HG03095 (cell line): ENCODE measurements around the gene CCDC116.
"Not testable (repeated sequence)": the region's sequence is repeated elsewhere in the genome, so short reads cannot be mapped to it uniquely, and the experiment has no call there.

Experiments
- ATAC-seq: cut with Tn5 transposase; IDR thresholded peaks from one replicate; pipeline ENCODE4 v1.9.1; 2021; ENCODE audit warnings: moderate library complexity; ENCODE audit not compliant: unreplicated experiment

Gene CCDC116

DNA sequence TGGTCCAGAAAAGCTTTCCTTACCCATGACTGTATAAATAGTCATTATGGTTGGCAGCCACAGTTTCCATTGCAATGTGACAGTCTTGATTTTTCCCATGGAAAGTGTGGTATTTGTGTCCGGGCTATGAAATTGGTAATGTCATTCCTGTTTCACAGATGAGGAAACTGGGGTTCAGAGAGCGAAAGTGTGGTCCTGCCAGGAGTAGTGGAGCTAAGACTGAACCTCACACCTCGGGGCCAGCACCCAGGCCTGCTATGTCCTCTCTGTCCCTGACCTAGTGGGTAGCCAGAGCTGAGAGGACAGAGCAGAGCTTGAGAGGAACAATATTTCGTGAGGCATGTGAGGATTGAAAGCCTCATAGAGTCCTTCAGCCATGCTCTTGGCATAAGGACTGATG is 1.5 kb upstream of the CCDC116 start:
- no peak for ATAC-seq

DNA sequence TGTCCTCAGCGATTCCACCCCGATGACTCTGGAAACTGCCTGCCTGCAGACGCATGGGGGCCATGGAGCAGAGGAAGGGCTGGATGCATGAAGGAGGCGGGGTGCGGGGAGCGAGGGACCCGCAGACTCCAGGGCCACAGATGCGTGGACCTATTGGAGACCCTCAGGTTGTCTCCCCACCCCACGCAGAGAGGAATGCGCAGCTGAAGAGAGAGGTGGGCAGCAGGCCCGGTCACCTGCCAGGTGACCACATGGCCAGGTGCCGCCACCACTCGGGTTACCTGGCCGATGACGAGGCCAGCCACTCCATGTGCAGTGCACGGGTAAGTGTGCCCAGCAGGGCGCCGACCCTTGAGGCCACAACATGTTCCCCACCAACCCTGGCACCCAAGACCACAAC is 371 bp downstream of the CCDC116 start:
- no peak for ATAC-seq

DNA sequence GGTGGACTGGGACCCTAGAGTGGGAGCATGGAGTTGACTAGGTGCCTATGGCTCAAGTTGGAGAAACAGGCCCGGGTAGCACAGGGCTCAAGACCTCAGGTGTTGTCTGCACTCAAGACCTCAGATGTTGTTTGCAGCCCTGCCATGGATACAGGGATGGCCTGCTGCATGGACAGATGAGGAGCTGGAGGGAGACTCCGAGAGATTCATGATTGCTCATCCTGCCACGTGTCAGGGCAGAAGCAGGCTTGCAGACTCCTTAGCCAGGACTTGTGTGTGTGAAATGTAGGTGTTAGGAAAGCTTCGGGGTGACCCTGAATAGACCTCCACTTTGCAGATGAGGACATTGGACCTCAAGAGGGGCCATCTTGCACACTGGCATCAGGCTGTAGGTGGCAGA is 921 bp downstream of the CCDC116 start:
- ATAC-seq: no peak

DNA sequence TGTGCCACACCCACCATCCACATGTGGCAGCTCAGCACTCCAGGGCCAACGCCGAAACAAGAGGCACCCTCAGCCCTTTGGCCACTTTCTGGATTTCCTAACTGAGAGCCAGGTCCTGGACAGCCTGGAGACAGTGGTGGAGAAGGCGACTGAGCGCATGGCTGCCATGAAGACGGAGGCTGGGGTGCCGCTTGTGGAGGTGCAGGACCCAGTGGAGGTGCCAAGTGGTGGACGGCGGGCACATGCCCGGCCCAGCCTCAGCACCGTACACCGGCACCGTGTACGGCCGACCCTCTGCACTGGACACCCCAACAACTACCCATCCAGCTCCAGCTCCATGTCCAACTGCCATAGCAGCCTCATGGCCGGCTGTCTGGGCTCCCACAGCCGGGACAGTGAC is 1.5 kb downstream of the CCDC116 start:
- no peak for ATAC-seq

DNA sequence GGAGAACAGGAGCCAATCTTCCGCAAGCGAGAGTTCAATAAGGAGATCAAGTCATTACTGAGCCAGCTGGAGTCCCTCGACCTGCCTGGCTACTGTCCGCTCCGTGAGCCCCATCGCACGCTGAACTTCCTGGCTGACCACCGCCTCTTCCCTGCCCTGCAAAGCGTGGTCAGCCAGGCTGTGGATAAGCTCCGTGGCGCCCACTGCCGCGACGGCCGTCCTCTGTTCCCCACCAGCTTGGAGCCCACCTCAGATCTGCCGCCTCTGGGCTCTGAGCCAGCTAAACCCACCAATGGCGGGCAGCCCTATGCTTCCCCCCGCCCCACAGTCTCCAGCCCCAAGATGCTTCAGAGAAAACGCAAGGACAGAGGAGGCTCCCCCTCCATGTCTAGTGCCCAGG is 2.3 kb downstream of the CCDC116 start:
- ATAC-seq: no peak

DNA sequence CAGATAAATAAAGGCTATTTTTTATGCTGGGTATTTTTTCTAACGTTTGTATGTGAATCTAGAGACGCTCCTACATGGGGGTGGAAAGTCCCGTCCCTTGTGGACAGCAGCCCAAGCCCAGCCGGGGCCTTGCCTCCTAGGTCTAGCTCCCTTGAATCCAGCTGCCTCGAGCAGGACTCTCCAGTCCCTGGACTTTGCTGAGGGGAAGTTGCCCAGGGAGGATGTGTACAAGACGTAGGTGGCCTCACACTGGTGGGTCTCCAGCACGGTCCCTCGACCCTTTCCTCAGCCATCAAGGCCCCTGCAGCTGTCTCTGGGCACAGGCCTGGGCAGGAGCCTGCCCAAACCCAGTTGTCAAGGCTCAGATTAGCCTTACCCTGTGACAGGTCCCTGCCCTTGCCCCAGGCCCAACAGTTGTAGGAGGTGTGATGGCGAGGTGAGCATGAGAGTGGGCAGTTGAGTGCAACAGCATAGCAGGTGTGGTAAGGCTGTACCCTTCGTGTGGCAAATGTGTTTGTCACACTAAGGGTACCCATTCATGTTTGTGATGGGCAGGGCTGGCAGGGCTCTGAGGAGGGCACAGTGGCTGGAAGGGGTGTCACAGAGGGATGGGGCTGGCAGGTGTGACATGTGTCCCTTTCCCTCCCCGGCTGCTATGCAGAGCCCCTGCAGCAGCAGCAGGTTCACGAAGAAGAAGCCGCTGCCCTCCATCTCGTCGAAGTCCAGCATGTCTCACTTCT is 3.4 kb downstream of the CCDC116 start:
- no peak for ATAC-seq

DNA sequence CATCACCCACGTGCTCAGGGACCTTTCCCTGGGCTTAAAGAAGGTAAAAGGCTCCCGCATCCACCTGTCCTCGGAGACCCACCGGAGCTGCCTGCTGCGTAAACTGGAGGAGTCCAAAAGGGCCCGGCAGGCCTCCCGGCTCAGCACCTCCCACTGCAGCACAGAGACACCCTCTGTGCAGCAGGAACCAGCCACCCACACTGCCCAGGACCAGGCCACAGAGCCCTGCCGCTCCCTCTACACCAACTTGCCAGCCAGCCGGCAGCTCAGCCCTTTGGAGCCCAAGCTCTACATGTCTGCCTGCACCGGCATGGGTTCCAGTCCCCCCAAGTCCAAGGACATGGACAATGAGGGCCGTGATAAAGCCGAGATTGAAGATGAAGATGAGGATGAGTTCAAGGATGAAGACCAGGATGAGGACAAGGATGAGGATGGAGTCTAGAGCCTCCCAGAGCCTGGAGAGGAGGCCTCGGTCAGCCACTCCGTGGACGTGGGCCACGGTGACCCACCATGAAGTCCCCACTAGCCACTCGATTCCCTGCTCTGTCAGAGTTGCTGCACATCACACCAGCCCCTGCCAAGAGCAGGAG is 4.2 kb downstream of the CCDC116 start:
- ATAC-seq: no peak

DNA sequence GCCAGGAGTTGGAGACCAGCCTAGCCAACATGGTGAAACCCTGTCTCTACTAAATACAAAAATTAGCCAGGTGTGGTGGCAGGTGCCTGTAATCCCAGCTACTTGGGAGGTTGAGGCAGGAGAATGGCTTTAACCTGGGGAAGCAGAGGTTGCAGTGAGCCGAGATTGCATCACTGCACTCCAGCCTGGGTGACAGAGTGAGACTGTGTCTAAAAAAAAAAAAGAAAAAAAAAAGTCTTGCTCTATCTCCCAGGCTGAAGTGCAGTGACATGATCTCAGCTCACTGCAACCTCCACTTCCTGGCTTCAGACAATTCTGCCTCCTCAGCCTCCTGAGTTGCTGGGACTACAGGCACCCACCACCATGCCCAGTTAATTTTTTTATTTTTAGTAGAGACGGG is 4.9 kb downstream of the CCDC116 start:
- ATAC-seq: not testable (repeated sequence)

DNA sequence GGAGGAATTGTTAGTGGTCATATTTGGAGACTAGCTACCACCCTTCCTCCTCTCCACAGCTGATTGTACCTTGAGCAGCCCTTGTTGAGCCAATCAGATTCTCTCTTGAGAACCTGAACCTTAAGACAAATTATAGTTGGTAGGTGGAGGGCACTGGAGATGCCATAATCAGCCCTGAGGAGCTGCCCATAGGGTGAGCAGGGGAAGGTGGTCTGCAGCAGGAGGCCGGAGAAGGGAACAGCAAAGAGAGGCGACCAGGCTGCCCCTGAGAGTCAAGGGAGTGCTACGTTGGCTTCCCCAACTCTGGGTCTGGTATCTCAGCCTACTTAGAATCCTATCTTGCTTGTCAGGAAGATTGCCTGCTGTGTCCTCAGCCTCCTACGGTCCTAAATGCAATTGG is 6.8 kb downstream of the CCDC116 start:
- no peak for ATAC-seq

DNA sequence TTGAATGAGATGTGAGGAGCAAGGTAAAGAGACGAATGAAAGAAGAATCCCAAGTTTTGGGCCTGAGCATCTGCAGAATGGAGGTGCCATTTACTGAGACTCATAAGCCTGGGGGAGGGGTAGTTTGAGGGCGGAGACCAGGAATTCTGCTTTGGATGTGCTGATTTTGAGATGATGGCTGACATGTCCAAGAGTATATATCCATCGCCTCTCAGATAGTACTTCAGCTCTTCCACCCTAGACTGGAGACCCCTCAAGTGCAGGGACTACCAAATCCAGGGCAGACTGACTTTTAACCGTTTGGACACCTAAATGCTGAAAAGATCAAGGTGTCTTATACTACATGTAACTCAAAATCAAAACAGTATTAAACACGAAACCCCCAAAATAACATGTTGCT is 8.2 kb downstream of the CCDC116 start:
- ATAC-seq: no peak

DNA sequence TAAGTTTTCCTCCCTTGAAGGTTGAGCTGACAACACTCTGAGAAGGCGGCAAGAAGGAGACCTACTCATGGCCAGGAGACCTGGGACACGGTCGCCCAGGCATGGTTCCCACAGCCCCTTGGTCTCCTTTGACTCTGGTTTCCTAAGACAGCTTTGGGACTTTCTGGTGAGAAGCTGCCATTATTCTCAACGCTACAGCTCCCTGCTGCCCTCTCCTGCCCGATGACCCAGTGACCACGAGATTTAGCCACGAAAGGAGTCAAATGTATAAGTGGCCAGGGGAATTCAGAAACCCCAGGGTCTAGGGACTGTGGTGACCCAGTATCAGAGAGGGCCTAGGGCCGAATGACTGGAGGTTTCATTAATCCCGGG is 8.8 kb downstream of the CCDC116 start:
- ATAC-seq: no peak

DNA sequence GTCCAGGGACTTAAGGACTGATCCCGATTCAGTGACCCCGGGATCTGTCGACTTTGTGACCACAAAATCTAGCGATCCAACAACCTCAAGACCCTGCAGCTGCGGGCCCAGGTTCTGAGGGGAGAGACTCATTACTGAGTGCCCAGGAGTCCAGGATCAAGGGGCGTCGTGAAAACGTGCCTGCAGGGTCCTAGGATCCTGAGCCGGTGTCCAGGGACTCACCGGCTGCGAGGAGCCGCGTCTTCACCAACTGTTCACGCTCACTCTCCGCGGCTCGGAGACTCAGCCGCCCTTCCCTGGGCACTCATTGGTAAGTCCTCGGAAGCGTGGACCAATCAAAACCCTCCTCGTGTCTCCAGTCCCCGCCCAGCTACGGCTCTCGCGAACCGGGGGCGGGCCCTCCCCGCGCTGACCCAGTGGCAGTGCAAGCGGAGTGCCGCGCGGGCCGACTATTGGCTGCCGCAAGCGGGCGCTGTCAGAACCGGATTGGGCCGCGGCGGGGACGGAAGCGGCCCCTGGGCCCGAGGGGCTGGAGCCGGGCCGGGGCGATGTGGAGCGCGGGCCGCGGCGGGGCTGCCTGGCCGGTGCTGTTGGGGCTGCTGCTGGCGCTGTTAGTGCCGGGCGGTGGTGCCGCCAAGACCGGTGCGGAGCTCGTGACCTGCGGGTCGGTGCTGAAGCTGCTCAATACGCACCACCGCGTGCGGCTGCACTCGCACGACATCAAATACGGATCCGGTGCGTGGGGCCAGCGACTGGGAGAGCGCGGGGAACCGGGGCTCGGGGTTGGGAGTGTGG is 9.4 kb downstream of the CCDC116 start, which contains the start of gene SDF2L1:
Gene SDF2L1, plus strand, starts transcription at position 514 of the 795 bp plus-strand sequence. Its CDS starts 35 bp downstream, at position 549.
- ATAC-seq: peak; percentile 86

DNA sequence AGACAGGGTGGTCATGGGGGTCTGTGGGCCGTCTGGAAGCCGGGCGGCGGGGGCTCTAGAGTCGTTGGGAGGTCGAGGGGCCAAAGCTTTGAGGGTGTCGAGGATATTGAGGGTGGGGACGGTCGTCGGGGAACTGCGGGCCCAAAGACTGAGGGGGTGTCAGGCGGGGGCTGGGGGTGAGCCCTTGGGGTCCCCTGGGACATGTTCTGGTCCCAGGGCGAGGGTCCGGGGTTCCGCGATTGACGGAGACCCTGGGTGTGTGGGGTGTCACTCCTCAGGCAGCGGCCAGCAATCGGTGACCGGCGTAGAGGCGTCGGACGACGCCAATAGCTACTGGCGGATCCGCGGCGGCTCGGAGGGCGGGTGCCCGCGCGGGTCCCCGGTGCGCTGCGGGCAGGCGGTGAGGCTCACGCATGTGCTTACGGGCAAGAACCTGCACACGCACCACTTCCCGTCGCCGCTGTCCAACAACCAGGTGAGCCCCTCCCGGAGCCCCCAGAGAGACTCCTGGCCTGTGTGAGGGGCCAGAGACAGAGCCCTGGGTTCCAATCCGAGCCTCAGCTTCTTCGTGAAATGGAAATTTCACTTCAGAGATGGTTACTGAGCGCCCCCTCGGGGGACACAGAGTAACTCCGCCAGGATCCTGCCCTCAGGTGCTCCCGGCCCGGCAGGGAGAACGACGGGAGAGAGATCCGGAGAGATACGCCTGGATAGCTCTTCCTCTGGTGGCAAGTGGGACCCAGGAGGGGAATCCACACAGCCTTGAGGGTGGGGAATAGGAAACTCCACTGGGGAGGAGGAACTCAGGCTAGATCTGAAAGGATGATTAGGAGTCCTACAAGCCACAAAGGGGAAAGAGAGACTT is 10.3 kb downstream of the CCDC116 start:
- ATAC-seq: peak; percentile 20

DNA sequence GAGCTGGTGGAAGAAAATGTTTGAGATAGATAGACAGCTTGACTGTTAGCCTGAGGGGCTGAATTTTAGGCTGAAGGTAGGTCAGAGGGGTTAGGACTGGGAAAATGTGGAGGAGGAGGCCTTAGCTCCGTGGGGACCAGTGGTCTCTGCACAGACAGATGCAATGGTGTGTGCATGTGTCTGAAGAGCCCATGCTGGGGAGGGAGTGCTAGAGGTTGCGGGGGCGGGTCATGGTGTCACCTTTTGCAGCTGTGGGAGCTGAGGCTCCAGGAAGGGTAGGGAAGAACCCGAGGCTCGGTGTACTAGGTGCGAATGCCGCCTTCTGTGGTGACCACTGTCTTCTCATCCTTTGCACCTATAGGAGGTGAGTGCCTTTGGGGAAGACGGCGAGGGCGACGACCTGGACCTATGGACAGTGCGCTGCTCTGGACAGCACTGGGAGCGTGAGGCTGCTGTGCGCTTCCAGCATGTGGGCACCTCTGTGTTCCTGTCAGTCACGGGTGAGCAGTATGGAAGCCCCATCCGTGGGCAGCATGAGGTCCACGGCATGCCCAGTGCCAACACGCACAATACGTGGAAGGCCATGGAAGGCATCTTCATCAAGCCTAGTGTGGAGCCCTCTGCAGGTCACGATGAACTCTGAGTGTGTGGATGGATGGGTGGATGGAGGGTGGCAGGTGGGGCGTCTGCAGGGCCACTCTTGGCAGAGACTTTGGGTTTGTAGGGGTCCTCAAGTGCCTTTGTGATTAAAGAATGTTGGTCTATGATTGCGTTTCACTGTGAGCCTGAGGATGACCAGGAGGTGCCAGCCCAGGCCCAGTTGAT is 11.2 kb downstream of the CCDC116 start:
- ATAC-seq: no peak

DNA sequence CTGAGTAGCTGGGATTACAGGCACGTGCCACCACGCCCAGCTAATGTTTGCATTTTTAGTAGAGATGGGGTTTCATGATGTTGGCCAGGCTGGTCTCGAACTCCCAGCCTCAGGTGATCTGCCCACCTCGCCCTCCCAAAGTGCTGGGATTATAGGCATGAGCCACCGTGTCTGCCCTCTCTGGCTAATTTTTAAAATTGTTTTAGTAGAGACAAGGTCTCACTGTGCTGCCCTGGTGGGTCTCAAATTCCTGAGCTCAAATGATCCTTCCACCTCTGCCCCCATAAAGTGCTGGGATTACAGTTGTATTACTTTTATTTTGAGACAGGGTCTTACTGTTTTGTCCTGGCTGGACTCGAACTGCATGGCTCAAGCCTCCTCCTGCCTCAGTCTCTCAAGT is 13.0 kb downstream of the CCDC116 start:
- ATAC-seq: not testable (repeated sequence)

DNA sequence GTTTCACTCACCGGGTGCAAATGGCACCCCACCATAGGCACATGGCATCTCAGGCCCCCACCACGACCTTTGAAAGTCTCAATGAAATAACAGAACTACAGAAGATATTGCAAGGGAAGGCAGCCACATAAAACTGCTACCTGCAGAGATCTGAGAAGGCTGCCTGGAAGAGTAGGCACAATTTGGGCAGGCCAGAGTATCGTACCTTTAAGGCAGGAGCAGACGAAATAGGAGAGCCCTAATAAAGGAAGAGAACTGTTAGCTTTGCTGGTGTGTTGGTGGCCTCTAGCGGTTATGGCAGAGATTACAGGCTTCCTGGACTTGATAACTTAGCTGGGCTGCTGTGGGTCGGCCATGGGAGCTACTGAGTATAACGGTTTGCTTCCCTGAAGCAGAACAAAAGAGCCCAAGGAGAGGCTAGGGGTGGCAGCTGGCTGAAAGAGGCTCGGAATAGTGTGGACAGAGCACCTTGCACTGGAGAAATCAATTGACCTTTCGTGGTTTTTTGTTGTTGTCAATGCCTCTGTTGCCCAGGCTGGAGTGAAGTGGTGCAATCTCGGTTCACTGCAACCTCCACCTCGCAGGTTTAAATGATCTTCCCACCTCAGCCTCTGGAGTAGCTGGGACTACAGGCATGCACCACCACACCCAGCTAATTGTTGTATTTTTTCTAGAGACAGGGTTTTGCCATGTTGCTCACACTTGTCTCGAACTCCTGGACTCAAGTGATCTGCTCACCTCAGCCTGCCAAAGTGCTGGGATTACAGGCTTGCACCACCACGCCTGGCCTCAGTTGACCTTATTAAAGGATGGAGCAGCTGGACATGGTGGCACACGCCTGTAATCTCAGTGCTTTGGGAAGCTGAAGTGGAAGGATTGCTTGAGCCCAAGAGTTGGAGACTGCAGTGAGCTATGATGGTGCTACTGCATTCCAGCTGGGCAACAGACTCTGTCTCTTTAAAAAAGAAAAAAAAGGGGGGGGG is 14.3 kb downstream of the CCDC116 start:
- no peak for ATAC-seq

DNA sequence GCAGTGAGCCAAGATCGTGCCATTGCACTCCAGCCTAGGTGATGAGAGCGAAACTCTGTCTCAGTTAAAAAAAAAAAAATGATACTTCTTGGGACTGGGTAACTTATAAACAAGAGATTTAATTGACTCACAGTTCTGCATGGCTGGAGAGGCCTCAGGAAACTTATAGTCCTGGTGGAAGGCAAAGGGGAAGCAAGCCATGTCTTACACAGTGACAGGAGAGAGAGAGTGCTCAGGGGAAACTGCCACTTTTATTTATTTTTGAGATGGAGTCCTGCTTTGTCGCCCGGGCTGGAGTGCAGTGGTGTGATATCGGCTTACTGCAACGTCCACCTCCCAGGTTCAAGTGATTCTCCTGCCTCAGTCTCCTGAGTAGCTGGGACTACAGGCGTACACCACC is 17.7 kb downstream of the CCDC116 start:
- ATAC-seq: no peak

DNA sequence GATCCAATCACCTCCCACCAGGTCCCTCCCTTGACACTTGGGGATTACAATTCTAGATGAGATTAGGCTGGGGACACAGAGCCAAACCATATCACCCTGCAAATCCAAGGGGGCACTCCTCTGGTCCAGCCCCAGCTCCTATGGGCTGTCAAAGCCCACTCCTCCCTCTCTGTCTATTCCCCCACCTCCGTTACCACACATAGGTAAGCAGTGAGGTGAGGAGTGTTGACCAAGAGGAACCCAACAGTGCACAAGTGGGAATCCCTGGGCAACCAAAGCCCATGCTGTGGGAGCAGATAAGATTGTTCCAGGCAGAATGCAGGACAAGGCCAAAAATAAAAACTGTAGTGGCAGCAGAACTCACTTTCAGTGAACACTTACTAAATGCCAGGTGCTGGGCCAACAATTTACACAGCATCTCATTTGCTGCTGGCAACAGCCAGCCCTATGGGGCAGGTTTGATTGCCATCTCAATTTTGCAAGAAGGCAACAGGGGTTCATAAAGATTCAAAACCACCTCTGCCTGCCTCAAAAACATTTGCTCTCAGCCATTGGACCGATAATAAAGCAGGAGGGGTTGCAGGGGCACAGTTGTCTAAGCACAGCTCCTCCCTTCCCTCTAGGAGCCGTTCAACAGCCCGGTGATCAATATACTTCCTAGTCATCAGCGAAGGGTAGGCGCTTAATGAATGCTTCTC is 18.4 kb downstream of the CCDC116 start:
- no peak for ATAC-seq
